NB4 (cell line): Measurements from ENCODE around the gene SCGB1C2.

Experiments used
- CTCF ChIP-seq: IDR thresholded peaks from one replicate; pipeline ENCODE4 v1.5.1; 2012; ENCODE audit warnings: low read depth, low read length
- MYC ChIP-seq: IDR thresholded peaks from 2 replicates; pipeline ENCODE4 v1.6.1; 2011; ENCODE audit warnings: low read depth, low read length
- POLR2A ChIP-seq: IDR thresholded peaks from 2 replicates; pipeline ENCODE4 v1.6.1; 2011; ENCODE audit warnings: mild to moderate bottlenecking; ENCODE audit not compliant: insufficient read length; ENCODE audit errors: extremely low read depth
- TF ChIP-seq, protein P1 (sequence below): IDR thresholded peaks from 2 replicates; pipeline ENCODE4 v1.6.1; 2011; ENCODE audit warnings: low read depth, low read length

GRCh38 chr17:151886-152859, 14.8 kb downstream of the SCGB1C2 start:
- TF ChIP-seq, protein P1, sequence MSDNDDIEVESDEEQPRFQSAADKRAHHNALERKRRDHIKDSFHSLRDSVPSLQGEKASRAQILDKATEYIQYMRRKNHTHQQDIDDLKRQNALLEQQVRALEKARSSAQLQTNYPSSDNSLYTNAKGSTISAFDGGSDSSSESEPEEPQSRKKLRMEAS = no peak
- TF ChIP-seq CTCF (no peak), POLR2A (no peak), MYC (no peak)
